ENCODE data around the gene ERMAP.
A peak's percentile ranks its signal among the peaks of the same experiment; 100 is the strongest.

Gene ERMAP

GRCh38 chr1:42816585-42817439, at the start of gene ERMAP, which contains the start of gene SVBP:
ERMAP (plus strand) TSS chr1:42817122; CDS start chr1:42830449, 13,327 bp downstream.
SVBP (minus strand) TSS chr1:42817397; CDS start chr1:42816544, 853 bp downstream.
- DNase-seq (ENCODE audit: low read depth), result peak; percentile 87
- peak within 1 kb of the TSS; percentile 75 for H3K4me3 ChIP-seq (replicated peaks; ENCODE audit: low read depth, low read length)
- TF ChIP-seq, protein P1, sequence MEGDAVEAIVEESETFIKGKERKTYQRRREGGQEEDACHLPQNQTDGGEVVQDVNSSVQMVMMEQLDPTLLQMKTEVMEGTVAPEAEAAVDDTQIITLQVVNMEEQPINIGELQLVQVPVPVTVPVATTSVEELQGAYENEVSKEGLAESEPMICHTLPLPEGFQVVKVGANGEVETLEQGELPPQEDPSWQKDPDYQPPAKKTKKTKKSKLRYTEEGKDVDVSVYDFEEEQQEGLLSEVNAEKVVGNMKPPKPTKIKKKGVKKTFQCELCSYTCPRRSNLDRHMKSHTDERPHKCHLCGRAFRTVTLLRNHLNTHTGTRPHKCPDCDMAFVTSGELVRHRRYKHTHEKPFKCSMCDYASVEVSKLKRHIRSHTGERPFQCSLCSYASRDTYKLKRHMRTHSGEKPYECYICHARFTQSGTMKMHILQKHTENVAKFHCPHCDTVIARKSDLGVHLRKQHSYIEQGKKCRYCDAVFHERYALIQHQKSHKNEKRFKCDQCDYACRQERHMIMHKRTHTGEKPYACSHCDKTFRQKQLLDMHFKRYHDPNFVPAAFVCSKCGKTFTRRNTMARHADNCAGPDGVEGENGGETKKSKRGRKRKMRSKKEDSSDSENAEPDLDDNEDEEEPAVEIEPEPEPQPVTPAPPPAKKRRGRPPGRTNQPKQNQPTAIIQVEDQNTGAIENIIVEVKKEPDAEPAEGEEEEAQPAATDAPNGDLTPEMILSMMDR (IDR thresholded peaks at IDR 0.05; ENCODE audit: low read length, missing control alignments), result no peak

DNA sequence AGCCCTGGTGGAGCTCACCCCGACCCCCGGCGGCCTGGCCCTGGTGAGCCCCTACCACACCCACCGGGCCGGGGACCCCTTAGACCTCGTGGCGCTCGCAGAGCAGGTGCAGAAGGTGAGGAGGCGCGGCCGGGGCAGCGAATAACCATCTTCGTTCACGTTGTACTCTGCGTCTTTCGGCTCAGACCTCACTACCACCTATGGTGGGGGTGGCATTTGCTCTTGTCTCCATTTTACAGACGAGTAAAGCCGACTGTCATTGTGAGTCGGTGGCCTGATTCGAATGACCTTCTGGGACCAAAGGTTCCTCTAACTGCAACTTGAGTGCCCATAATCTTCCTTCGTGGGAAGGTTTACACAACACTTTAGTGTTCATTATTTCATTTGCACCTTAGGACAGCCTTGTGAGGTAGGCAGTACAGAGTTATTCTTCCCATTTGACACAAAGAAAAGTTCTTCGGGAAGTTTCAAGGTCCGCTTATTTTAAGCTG, 49.4 kb upstream of the ERMAP start:
- H3K4me3 ChIP-seq (replicated peaks; ENCODE audit: low read depth, low read length), result peak overlapping the region; percentile 94
- DNase-seq (ENCODE audit: low read depth), result no peak
- TF ChIP-seq, protein P1 (IDR thresholded peaks at IDR 0.05; ENCODE audit: low read length, missing control alignments), result no peak

DNA sequence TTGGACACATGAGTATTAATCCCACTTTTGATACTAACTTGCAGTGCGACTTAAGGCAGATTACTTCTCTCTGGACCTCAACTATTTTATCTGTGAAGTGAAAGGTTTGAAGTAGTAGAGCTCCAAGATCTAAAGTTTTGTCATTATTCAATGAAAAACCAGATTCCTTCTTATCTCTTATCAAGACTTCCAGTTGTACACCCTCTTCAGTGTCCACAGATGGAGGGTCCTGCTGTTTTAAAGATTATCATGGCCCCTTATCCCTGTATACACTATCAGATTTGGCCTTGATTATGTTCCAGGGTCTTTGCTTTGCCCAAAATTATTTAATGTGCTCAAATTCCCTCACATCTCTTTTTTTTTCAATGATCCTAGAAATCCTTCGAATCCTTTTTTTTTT, 48.8 kb upstream of the ERMAP start:
- TF ChIP-seq, protein P1 (IDR thresholded peaks at IDR 0.05; ENCODE audit: low read length, missing control alignments), result no peak
- peak overlapping the region; percentile 94 for H3K4me3 ChIP-seq (replicated peaks; ENCODE audit: low read depth, low read length)
- DNase-seq (ENCODE audit: low read depth), result no peak

DNA sequence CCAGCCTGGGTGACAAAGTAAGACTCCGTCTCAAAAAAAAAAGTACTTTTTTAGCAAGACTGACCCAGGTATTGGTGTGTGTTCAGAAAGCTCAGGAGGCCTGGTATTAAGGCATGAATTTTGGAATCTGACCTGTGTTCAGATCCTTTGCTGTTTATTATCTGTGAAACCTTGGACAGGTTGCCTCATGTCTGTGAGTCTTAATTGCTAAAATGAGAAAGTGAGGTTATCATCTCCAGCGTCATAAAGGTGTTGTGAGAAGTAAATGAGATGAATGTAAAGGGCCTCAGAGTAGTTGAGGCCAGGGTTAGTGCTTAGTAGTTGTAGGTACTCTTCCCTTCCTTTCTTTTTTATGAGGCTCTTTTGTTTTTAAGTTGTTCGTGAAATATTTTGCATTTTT, 47.1 kb upstream of the ERMAP start:
- DNase-seq (ENCODE audit: low read depth), result no peak
- TF ChIP-seq, protein P1 (IDR thresholded peaks at IDR 0.05; ENCODE audit: low read length, missing control alignments), result no peak

GRCh38 chr1:42773420-42773819, 43.5 kb upstream of the ERMAP start:
- H3K4me3 ChIP-seq (replicated peaks; ENCODE audit: low read depth, low read length), result no peak overlapping the region
- TF ChIP-seq, protein P1 (IDR thresholded peaks at IDR 0.05; ENCODE audit: low read length, missing control alignments), result no peak
- DNase-seq (ENCODE audit: low read depth), result no peak

More for the DNA sequence above, 47.1 kb upstream of the ERMAP start:
- H3K4me3 ChIP-seq (replicated peaks; ENCODE audit: low read depth, low read length), result no peak overlapping the region

DNA sequence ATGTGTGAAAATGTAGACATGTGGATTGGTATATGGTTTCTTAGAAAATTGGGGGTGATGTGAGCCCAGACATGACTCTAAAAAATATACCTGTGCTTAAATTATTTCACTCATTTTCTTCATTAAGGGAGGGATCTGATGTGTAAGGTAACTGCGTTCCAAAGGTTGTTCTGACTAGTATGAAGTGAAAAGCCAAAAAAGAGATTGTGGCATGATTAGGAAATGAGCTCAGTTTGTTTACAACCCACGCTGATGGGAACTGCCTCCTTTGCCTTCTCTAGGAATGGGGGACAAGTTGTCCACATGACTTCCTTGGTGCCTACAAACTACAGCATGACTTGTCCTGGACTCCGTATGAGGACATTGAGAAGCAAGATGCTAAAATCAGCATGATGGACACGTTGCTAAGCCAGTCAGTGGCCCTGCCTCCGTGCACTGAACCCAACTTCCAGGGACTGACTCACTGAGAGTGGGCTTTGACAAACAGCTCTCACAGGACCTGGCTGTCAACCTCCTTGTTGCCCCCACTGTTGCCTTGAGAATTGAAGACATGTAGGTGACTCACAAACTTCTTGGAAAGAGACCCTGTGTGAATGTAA, 41.9 kb upstream of the ERMAP start:
- H3K4me3 ChIP-seq (replicated peaks; ENCODE audit: low read depth, low read length), result no peak overlapping the region
- no peak for DNase-seq (ENCODE audit: low read depth)

More for the DNA sequence above, 41.9 kb upstream of the ERMAP start:
- TF ChIP-seq, protein P1 (IDR thresholded peaks at IDR 0.05; ENCODE audit: low read length, missing control alignments), result no peak
